Measurements from ENCODE around the gene ZC3H12C. TPM values are rescaled to one million over a fixed set of nuclear protein-coding genes. Genes with fewer than 3 reads are reported as not detected.

The ZC3H12C gene
- total RNA-seq, 2 donors from 2014 or later: 13.6 to 24.8 TPM

DNA sequence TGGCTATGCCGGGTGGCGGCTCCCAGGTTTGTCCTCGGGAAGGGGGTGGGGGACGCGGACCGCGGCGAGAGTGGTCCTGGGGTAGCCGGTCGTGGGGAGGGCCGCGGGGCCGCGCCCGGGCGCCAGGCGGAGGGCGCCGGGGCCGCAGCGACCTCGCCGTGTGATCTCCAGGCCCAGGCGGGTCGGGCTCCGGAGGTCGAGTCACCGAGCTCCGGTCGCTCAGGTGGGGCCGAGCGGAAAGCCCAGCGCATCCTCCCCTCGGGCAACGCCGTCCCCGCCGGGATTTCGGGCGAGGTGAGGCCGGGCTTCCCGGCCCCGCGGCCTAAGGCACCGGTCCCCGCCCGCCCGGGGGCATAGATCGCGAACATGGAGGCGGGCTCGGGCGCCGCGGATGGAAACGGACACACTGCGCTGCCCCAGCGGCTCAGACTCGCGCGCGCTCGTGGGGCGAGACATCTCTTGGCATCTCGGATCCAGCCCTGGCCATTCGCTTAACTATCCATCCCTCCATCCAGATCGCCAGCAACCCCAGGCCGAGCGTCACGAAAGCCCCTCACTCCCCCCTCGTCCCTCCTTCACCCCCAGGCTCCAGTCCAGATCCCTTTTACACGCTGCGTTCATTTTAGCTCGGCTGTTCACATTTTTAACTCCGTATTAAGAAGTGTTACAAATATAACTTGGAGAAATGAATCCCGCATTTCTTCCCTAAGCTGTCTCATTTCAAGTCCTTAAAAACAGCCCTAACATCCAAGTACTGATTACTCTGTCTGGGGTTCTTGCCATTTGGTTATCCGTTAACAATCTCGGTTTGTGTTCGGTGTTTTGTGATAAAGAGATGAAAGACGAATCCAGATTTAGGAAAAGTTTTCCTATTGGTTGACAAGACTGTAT lies 460 bp downstream of the ZC3H12C start:
- intact Hi-C loops (cut with DNase I): loop anchor here in 1 of 2 donors (10.0 kb wide), 1 partner anchor 99 kb away; no protein-coding TSS in a partner anchor
- peak; percentile 83 for DNase-seq (ENCODE audit: low spot score)

DNA sequence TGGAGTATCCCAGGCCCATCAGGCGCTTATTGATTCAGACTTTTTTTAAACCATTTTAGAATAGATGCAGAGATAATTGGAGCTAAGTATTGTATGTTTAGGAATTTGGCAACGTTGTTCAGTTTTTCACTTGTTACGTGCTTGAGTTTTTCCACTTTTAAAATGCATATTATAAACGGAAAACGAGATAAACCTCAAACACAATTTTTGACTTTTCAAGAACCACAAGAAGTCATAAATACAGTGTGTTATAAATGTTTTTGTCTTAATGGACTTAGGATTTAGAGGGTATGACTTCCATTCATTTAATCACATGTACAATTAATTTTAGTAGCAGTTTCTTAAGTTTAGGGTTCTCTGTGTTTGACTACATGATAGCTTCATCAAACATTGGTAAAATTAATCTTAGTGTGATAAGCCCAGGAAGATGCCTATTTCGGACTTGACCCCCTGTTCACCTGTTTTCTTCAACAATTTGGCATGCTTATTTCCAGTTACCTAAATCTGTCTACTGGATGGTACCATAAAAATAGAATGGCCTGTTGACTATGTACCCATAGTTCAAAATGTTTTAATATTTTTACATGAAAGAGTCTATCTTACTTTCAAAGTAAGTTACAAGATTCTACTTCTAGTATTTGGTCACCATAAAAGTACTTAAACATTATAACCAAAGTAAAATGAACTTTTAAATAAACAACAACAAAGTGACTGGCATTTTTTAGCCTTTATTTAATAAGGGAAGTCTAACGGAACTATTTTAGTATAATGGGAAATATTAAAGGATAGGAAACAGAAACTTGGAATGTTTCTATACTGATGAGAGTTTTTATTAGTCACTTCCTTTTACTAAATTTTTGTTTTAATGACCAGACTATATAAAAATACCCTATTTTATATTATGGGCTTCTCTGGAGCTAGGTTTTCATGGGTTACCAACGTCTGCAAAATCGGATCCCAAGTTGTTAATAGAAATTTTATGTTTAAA lies 1.4 kb downstream of the ZC3H12C start:
- intact Hi-C loops (cut with DNase I): loop anchor here in 1 of 2 donors (10.0 kb wide), 1 partner anchor 100 kb away; no protein-coding TSS in a partner anchor
- DNase-seq (ENCODE audit: low spot score): no peak

DNA sequence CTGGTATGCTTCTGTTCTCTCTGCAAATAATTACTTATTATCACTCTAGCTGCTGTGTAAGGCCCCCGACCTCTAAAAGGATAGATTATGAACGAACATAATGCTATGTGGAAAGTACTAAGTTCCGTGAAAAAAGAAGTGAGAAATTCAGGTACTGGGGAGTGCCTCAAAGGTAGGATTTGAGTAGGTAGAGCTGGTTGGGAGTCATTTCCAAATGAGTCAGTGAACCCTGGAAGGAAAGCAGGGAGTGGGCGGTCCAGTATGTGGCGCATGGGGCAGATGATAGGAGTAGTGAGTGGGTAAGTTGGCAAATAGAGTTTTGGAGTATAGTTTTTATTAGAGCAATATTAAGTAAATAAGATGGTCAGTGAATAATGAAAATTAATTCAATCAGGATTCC lies 2.4 kb downstream of the ZC3H12C start:
- intact Hi-C loops (cut with DNase I): loop anchor here in 1 of 2 donors (10.0 kb wide), 1 partner anchor 101 kb away; no protein-coding TSS in a partner anchor
- no peak for DNase-seq (ENCODE audit: low spot score)

DNA sequence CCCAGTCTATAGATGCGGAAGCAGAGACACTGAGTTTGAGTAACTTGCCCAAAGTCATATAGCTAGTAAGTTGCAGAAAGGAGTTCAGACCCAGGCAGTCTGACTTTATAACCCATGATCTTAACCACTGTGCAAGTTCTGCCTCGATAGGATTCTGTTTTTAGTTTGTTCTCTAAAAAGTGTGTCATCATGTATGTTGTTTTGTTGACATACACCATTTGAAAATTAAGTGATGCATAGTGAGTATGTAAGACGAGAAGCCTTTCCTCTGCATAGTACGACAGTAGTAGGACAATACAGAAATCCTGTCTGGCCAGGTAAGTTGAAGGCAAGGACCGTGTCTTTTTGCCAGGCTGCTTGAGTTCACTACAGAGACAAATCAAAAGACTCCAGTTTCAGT lies 3.3 kb downstream of the ZC3H12C start:
- intact Hi-C loops (cut with DNase I): loop anchor here in 1 of 2 donors (10.0 kb wide), 1 partner anchor 102 kb away; no protein-coding TSS in a partner anchor
- no peak for DNase-seq (ENCODE audit: low spot score)

DNA sequence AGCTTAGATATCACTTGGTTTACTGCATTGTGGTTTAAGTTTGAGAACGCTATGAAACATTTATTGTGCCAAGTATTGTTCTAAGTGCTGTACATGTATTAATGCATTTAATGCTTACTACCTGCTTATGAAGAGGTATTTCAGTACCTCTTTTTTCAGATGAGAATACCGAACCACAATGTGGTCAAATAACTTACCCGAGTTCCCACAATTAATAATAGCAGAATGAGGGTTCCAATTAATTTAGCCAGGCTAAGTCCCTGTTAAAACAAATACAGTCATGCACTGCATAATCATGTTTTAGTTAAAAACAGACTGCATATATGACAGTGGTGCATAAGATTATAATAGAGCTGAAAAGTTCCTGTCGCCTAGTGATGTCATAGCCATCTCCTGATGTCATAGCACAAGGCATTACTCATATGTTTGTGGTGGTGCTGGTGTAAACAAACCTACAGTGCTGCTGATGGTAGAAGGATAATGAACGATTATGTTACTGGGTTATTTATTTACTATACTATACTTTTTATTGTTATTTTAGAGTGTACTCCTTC lies 4.3 kb downstream of the ZC3H12C start:
- DNase-seq (ENCODE audit: low spot score): no peak
- intact Hi-C loops (cut with DNase I): loop anchor here in 1 of 2 donors (10.0 kb wide), 1 partner anchor 103 kb away; no protein-coding TSS in a partner anchor

DNA sequence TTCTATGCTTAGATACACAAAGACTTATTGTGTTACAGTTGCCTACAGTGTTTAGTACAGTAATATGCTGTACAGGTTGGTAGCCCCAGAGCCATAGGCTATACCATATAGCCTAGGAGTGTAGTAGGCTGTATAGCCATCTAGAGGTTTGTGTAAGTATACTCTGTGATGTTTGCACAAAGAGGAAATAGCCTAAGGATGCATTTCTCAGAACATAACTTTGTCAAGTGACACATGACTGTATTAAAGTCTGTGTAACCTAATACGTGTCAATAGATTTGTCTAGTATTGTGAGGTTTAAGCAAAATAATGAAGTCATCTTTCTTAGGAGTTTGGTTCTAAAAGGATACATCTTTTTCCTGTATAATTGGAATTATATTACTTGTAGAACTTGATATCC lies 5.5 kb downstream of the ZC3H12C start:
- DNase-seq (ENCODE audit: low spot score): no peak
- intact Hi-C loops (cut with DNase I): loop anchor here in 1 of 2 donors (10.0 kb wide), 1 partner anchor 104 kb away; no protein-coding TSS in a partner anchor

DNA sequence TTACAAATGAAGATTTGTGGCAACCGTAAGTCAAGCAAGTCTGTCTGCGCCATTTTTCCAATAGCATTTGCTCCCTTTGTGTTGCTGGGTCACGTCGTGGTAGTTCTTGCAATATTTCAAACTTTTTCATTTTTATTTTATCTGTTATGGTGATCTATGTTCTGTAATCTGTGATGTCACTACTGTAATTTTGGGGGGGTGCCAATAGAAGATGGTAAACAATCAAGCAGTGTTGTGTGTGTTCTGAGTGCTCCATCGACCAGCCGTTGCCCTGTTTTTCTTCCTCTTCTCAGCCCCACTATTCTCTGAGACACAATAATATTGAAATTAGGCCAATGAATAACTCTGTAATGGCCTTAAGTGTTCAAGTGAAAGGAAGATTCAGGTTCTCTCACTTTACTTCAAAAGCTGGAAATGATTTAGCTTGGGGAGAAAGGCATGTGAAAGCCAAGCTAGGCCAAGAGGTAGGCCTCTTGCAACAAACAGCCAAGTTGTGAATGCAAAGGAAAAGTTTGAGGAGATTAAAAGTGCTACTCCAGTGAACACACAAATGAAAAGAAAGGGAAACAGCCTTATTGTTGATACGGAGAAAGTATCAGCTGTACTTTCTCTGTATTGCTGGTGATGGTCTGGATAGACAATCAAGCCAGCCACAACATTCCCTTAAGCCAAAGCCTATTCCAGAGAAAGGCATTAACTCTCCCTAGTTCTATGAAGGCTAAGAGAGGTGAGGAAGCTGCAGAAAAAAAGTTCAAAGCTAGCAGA lies 7.5 kb downstream of the ZC3H12C start:
- DNase-seq (ENCODE audit: low spot score): no peak

DNA sequence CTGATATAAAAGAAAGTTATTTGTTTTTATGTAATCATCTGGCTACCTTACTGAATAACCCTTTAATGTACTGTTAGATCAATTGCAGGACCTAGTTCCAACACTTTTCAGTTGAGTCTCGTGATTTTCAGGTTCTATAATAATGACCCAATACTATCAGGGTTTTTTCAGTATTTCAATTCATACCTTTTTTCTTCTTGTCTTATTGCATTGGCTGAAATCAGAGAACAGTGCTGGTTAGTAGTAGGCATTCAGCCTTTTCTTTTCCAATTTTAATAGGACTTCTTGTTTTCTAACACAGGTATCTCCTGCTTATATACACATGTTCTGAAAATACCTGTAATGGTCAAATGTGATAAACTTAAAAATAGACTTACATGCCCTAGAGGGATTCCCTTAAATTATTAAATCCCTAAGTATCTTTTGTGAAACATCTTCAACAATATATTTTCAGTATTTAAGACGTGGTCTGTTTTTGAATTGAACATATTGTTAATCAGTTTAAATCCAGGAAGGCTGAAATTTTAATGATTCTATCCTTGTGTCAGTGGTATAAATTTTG lies 13.6 kb downstream of the ZC3H12C start:
- no peak for DNase-seq (ENCODE audit: low spot score)
- intact Hi-C loops (cut with DNase I): no loop called here

More for the DNA sequence above, 7.5 kb downstream of the ZC3H12C start:
- intact Hi-C loops (cut with DNase I): no loop called here

DNA sequence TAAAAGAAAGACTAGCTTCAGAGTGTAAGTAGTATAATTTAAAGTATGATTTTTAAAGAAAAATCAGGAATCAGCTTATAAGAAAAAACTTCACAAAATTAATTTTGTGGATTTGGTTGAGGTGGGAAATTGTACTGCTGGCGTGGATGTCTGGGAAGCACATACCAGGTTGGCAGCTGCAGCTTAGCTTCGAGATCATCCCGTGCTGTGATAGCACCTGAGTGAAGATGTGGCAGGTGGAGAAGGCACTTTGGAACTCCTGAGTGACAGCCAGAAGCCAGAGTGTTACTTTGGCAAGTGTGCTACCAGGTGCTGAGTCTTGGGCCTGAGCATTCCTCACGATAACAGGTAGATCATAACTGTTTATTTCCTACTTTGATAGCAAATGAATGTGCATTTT lies 17.7 kb downstream of the ZC3H12C start:
- DNase-seq (ENCODE audit: low spot score): no peak
- intact Hi-C loops (cut with DNase I): no loop called here

DNA sequence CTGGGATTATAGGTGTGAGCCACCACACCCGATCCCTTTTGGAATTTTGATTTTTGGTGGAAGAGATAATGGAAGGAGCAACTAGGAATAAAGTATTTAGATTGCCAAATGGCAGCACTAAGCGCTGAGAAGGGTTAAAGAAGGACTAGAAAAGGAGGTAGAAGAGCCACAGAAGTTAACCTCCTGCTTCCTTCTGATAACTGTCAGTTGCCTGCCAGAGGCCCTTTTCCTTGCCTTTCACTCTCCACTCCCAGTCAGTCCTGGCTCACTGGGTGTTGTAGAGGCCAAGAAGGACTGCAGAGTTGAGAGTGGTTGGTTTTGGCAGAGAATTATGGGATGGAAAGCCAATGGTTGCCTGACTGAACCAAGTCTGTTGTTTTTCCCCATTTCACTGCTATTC lies 19.3 kb downstream of the ZC3H12C start:
- intact Hi-C loops (cut with DNase I): no loop called here
- no peak for DNase-seq (ENCODE audit: low spot score)

DNA sequence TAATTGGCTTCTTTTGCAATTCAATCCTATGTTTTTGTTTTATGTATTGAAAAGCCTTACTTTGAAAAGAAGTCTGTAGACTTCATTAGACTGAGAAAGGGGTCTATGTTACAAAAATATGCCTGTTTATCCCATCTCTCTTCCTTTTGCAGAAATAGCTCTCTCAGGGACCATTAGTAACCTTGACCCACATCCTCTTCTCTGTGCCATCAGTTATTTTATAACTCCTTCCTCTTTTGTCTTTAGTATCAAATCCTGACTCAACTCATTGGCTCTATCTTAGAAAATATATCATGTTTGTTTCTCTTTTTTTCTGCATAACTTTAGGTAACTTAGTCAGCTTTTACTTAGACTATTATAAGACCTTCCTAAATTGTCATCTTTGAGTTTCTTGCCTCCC lies 20.3 kb downstream of the ZC3H12C start:
- DNase-seq (ENCODE audit: low spot score): no peak
- intact Hi-C loops (cut with DNase I): no loop called here

DNA sequence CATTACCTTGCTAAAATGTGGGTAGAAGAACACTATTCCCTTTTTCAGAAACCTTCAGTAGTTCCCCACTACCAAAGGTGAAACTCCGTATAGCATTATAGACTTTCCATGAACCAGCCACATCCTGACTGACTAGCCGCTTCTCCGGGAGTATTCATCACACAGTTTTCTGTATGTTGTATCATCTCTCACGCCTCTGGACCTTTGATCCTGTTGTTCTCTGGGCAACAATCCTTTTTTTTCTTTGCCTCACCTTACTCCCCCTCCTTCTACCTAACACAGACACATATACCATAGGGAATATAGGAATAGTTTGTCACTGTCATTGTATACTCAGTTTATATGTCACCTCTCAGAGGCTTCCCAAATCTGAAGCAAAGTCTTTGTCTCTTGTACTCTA lies 20.8 kb downstream of the ZC3H12C start:
- intact Hi-C loops (cut with DNase I): no loop called here
- DNase-seq (ENCODE audit: low spot score): no peak

DNA sequence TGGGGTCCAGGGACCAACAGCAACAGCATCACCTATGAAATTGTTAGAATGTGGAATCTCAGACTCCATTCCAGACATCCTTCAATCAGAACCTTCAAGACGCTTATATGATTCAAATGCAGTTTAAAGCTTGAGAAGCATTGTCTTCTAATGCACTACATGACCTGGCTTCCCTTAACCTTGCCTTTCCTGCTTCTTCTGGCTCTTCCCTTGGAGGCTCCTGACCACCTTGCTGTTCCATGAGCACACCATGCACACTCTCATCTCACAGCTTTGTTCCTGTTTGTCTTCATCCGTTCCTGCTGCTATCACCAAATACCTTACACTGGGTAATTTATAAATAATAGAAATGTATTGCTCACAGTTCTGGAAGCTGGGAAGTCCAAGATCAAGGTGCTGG lies 26.1 kb downstream of the ZC3H12C start:
- no peak for DNase-seq (ENCODE audit: low spot score)
- intact Hi-C loops (cut with DNase I): no loop called here

DNA sequence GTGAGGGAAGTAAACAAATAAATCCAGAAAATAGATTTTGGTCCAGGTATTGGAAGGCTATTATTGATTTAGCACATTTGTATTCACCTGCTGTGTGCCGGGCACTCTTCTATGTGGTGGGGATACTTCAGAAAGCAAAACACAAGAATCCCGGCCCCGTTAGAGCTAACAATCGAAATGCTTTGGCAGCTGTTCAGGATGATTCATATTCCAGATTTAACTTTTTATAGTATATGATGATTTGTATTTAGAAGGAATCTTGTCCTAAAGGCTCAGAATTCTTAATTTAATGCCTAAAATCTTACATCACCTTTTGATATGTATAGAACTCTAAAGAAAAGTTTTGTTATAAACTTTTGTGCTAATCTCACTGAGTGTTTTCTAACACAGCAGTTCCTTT lies 28.0 kb downstream of the ZC3H12C start:
- DNase-seq (ENCODE audit: low spot score): no peak
- intact Hi-C loops (cut with DNase I): no loop called here

DNA sequence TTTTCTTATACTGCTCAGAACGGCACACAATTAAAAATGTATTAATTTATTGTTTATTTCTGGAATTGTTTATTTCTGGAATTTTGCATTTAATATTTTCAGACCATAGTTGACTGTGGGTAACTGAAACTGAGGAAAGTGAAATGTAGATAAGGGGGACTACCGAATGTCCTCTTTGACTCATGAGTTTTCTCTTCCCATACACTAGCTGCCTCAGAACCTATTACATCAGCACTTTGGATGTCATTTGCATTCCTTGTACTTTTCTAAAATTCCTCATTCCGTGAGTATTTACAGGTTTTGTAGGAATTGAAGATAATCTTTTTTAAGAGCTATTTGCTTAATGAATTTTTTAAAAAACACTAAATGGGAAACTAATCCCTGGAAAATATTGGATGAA lies 29.8 kb downstream of the ZC3H12C start:
- DNase-seq (ENCODE audit: low spot score): no peak
- intact Hi-C loops (cut with DNase I): no loop called here

DNA sequence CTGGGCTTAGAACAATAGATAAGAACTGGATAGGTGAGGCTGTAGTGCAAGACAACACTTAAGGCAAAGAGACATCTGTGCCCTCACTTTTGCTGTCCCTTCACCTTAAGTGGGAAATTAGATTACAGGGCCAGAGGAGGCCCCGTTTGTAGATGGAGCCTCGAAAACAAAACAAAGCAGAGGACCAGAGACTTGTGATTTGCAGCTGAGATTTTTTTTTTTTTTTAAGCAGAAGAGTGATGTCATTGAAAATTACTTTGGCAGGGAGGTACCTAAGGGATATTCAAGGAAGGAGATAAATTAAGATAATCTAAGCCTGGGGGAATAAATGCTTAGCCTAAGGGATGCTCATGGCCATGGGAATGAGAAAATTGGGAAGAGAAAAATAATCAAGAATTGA lies 31.4 kb downstream of the ZC3H12C start:
- DNase-seq (ENCODE audit: low spot score): no peak
- intact Hi-C loops (cut with DNase I): no loop called here

DNA sequence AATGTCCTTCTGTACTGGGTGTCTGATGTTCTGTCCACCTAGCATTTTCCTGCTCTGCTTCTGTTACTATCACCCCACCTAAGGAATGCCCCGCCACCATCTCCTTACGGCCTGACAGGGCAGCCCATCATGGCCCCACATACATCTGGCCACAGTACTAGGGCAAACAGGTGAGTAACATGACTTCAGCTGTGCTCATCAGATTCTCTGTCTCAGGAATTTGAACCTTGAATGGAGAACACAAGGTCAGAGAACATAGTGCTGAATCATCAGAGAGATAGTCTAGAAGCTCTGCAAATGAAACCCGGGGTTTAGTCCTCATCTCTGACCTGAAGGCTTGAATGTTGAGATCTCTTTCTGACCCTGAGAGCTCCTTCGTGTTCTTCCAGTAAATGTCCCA lies 32.4 kb downstream of the ZC3H12C start:
- intact Hi-C loops (cut with DNase I): no loop called here

DNA sequence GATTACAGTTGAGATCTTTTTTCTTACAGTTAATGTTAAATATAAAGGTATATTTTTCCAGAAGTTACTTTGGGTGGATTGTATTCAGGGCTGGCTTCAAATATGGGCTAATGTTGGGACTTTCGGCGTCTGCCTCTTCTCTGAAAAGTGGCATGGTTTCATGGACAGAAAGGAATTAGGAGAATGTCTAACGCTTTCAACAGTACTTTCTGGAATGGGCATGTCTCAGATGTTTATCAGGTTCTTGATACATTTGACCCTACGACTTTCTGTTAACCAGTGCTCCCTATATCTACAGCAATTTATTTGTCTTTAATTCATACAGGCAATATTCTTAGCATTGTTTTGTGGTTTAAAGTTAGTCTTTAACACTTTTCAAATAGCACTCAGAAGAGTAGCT lies 33.7 kb downstream of the ZC3H12C start:
- intact Hi-C loops (cut with DNase I): no loop called here
- no peak for DNase-seq (ENCODE audit: low spot score)

More for the DNA sequence above, 32.4 kb downstream of the ZC3H12C start:
- peak; percentile 62 for DNase-seq (ENCODE audit: low spot score)
